KBM-7 (cell line): ENCODE data around the gene NEUROD2.

Experiments
- DNase-seq: peaks from one replicate; pipeline ENCODE4 v3.0.0-alpha.2; 2015
- in situ Hi-C: fragments of 300-500 bp; cut with MboI; formaldehyde crosslinking; loops from 2 replicates; pipeline ENCODE4 v1.14.3; 2020; ENCODE audit warnings: low sequenced_read_pairs, low pct_unique_long_range_greater_than_20kb, mixed read lengths

NEUROD2 gene

DNA sequence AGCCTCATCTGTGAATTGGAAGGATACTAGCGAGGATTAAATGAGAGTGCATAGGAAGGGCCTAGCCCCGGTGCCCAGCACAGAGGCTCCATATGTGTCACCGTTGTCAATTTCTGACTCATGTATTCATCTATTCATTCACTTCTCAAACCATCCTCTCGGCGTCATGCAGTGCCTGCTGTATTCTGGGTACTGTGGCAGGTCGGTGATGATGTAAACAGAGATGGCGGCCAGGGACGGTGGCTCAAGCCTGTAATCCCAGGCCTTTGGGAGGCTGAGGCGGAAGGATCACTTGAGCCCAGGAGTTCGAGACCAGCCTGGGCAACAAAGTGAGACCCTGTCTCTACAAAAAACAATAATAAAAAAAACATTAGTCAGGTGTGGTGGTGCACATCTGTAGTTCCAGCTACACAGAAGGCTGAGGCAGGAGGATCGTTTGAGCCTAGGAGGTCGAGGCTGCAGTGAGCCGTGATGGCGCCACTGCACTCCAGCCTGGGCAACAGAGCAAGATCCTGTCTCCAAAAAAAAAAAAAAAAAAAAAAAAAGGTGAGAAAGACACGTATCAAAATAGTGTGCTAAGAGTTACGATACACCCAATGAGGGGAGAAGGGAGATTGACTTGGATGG is 14.8 kb upstream of the NEUROD2 start:
- no peak for DNase-seq
- in situ Hi-C loops, result no loop called here

DNA sequence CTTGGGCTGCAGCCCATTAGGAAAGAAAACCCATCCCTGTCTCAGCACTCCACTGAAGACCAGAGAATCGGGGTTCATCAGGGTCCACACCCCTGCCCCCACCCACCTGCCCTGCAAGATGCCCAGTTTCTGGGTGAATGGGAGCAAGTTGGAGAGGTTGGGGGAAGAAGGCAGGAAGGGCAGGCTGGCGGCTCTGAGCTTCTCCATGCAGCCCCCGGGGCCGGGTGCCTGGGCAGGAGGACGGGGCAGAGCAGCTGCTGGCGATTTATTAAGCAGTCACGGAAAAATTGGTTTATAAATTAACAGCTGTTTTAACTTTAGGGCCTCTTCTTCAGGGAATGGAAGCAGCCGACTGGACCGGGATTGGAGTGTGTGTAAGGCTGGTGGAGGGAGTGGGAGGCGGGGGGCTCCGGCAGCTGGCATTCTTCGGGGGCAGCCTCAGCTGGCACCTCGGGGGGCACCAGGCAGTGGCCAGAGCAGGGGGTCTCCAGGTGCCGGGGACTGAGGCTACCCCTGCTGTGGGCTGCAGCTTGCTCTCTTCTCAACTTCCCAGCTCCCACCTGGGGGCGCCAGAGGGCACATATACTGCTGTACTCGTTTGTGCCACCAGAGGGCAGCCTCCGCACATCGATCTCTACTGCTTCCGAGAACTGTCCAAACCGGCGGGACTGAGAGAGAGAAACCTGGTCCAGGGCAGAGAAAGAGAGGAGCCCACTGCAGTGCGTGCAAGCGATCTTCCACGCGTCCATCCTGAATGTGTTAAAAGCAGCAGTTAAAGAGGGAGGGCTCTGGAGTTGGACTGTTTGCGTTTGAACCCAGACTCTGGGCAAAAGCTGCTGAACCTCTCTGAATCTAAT is 14.0 kb upstream of the NEUROD2 start:
- peak; percentile 94 for DNase-seq
- in situ Hi-C loops, result no loop called here

- DNase-seq, result no peak
- in situ Hi-C loops, result no loop called here
These were observed 12.0 kb upstream of the NEUROD2 start for GRCh38 chr17:39619786-39620101.

DNA sequence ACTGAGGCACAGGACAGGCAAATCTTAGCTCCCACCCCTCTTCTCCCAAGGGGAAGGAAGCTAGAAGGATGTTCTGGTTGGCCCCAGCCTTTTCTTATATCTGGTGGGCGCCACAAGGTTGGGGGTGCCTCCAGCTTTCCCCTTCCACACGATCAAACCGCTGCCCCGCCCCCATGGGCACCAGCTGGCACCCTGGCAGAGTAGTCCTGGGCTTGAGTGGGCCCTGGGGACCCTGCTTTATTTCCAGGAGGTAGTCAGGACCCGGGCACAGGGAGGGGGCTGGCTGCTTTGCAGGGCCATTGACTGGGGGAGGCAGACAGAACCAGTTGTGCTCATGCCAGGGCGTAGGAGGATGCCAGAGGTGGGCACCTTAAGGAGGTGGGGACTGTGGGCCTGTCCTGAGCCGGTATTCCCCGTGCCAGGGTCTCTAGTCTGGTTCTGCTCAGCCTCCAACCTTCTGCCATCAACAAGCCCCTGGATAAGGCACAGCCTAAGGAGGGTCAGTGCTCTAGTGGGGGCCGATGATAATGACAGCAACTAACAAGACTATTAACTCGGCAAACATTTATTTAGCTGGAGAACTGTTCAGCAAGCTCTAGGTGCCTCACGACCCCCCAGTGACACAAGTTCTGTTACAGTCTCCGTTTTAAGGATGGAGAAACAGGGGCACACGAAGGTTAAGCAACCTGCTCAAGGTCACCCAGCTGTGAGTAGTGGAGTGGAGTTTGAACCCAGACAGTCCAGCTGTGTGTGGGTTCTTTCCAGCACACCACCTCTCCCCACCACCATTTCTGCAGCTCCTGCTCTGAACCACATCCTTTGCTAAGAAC is 11.5 kb upstream of the NEUROD2 start:
- in situ Hi-C loops, result no loop called here
- no peak for DNase-seq

- in situ Hi-C loops, result no loop called here
These were observed 10.7 kb upstream of the NEUROD2 start for GRCh38 chr17:39618246-39618913.

DNA sequence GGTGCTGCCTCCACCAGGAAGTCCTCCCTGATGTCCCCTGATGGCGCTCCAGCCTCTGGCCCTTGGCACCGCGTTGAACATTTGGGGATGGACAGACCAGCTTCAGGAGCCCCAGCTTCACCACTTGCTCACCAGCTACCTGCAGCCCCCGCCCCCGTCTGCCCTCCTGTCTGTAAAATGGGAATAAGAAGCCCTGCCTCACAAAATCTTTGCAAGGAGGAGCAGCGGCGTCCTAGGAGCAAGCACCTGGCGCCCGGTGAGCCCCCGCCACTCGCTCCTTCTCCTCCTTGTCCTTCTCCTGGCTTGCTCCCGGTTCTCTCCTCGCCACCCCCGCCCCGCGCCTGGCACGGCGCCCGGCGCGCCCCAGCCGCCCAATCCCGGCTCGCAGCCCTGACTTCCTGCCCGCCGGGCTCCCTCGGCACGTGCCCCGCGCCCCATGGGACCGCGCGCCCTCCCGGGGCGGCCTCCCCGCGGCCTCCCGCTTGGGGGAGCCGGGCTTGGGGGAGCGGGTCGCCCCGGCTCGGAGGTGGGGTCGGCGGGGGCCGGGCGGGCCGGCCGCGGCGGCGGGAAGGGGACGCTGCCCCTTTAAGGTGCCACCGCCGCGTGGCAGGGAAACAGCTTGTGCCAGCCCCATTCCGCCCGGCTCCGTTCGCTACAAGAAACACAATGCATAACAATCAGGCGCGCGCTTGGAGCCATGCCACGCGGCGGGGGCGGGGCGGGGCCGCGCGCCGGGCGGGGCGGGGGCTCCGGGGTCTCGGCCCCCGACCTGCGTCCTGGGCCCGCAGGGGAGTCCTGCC is 9.9 kb upstream of the NEUROD2 start:
- peak; percentile 43 for DNase-seq
- in situ Hi-C loops, result no loop called here

More at GRCh38 chr17:39618246-39618913, 10.7 kb upstream of the NEUROD2 start:
- DNase-seq, result peak; percentile 36

- no peak for DNase-seq
- in situ Hi-C loops, result no loop called here
These were observed 9.4 kb upstream of the NEUROD2 start for GRCh38 chr17:39617100-39617445.

GRCh38 chr17:39615434-39615833 is 7.7 kb upstream of the NEUROD2 start:
- in situ Hi-C loops, result no loop called here
- DNase-seq, result no peak

DNA sequence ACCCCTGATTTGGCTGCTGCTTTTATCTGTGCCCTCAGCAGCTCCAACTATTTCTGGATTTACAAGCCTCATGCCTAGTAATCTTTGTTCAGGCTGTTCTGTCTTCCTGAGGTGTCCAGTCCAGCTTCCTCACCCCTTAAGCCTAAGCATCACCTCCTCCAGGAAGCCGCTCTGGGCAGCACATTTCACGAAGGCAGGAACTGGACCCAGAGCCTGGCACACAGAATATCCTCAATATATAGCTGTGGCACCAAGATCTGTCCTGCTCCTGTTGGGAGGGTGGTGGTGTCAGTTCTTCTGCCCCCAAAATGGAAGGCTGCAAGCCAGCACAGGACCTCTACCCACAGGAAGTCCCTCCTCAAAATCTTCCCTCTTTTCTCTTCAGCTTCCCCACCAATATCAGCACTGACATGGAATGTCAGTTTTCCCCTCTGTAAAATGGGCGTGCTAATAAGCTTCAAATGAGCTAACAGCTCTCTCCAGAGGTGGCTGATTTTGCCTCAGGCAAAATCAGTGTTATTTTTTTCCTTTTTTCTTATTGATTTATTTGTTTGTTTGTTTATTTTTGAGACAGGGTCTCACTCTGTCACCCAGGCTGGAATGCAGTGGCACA is 6.9 kb upstream of the NEUROD2 start:
- no peak for DNase-seq
- in situ Hi-C loops, result no loop called here

DNA sequence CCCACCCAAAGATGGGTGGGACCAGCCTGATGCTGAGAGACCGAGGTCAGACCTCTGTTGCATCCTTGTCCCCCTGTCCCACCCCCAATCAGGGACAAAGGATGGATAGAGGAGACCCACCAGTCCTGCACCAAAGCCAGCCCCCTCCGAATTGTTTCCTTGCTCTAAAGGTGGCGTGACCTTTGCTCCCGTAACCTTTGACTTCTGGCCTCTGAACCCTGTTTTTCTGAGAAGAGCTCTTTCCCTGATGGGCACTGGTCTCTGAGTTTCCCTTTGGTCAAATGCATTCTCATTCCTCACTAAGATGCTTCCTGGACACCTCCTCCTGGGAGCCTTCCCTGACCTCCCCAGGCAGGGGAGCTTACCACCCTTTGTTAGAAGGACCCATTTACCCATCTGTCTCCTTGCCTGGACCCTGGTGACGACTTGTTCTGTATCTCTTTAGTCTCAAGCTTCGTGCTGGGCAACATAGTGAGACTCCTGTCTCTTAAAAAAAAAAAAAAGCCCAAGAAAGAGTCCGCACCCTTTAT is 5.3 kb upstream of the NEUROD2 start:
- DNase-seq, result no peak
- in situ Hi-C loops, result no loop called here

- in situ Hi-C loops, result no loop called here
- DNase-seq, result no peak
These were observed 4.7 kb upstream of the NEUROD2 start for GRCh38 chr17:39612291-39612894.

- no peak for DNase-seq
- in situ Hi-C loops, result no loop called here
These were observed 3.8 kb upstream of the NEUROD2 start for GRCh38 chr17:39611401-39612112.

GRCh38 chr17:39609416-39610025 is 1.8 kb upstream of the NEUROD2 start:
- no peak for DNase-seq
- in situ Hi-C loops, result no loop called here

- in situ Hi-C loops, result no loop called here
These were observed 642 bp upstream of the NEUROD2 start for GRCh38 chr17:39608142-39608981.

DNA sequence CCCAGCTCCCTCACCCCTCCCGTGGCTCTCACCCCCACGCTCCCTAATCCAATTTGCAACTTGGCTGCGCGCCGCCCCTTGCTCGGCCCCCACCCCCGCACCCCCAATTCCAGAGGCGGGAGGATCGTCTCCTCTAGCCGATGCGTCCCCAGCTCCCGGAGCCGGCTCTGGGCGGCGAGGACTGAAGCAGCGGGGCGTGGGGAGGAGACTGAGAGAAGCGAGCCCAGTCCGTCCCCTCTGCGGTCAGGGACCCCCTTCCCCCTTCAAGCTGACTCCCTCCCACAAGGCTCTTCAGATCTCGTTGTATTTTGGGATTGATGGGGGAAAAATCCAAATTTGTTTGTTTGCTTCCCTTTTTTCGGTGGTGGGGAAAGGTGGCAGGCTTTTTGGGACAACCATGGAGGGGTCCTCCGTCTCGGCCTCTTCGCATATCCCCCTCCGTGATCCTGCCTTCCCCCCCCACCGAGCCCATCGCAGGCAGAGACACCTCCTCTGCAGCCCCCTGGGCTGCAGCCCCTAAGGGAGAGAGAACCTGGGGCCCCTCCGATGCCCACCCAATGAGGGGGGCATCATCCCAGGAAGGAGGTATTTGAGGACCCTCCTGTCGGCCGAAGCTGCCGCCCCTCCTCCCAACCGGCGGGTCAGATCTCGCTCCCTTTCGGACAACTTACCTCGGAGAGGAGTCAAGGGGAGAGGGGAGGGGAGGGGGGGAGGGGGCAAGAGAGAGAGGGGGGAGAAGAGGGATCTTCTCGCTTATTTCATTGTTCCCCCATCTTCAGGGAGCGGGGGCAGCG is 466 bp downstream of the NEUROD2 start:
- in situ Hi-C loops, result no loop called here
- no peak for DNase-seq

More at GRCh38 chr17:39608142-39608981, 642 bp upstream of the NEUROD2 start:
- DNase-seq, result no peak
